IPS-NIHi7 (cell line): ENCODE results near the gene ZNF804A.

ENCODE experiments used
- DNase-seq: peaks from one replicate; pipeline ENCODE4 v3.0.0; 2012; ENCODE audit warnings: mixed read lengths; ENCODE audit errors: extremely low spot score

ZNF804A gene

DNA sequence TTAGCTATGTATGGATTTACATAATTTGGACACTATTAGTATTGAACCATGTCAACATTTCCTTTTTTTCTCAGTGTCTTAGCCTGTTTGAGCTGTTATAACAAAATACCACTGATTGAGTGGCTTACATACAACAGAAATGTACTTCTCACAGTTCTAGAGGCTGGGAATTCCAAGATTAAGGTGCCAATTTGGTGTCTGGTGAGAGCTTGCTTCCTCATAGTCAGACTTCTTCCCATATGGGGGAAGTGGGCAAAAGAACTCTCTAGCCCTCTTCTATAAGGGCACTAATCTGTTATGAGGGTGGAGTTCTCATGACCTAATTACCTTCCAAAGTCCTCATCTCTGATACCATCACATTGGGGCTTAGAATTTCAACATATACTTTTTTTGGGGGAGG is 12.6 kb downstream of the ZNF804A start:
- no peak for DNase-seq

DNA sequence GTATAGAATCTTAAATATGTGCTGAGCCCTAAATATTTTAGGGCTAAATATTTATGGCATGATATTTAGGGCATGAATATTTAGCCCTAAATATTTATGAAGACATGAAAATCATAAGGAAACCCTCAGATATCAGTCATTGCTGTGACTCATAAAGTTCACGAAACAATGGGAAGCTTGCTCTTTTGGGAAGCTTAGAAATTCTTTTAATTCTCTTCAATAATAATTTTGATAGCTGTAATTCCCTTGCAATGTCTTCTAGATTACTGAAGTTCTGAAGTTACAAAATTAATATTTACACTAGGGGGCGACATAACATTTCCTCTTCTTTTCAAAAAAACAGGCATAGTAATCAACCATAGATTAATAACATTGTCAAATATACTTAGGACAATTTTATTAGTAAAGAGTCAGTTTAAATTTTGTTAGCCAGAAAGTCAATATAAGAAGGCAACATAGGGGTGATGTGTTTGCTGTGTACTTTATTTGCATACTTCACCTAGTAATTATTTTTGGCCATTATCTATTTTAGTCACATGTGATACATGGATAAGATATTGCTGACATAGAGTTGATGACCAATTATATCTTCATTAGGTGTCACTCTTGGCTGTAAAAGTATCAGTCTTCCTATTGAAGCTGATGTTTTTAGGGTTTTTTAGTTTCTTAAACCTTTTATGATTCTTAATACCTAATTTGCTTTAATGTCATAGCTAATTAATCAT is 13.2 kb downstream of the ZNF804A start:
- DNase-seq = no peak

DNA sequence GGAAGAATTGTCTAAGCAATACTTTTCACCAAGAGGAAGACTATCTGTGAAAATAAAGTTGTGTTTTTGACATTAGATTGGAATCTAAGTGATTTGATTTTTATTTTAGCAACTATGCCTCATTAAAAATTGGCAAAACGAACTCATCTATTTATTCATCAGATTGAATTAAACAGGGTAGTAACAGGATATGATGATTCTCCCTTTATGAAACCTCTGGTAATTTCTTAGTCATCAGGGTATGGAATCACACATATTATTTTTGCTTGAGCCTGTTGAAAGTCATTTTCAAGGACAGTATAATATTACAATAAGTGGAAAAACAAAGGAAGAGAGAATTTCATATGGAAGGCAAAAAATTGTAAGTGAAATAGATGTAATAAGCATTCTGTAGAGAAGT is 22.0 kb downstream of the ZNF804A start:
- no peak for DNase-seq

DNA sequence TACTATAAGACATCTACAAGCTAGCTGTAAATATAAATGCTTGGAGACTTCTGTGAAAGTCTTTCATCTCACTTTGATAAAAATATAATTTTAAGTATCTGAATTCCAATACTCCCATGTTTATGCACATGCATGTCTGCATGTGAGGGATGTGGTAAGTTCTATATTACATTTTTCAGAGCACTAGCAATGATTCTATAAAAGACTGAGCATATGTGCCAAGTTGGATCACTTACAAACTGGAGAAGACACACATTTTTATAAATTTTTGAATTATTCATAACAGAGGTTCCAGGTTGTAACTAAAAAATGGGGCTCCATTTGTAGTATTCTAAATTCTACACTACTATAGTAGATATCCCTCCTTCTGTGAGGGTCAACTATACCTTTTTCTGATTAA is 26.0 kb downstream of the ZNF804A start:
- no peak for DNase-seq

DNA sequence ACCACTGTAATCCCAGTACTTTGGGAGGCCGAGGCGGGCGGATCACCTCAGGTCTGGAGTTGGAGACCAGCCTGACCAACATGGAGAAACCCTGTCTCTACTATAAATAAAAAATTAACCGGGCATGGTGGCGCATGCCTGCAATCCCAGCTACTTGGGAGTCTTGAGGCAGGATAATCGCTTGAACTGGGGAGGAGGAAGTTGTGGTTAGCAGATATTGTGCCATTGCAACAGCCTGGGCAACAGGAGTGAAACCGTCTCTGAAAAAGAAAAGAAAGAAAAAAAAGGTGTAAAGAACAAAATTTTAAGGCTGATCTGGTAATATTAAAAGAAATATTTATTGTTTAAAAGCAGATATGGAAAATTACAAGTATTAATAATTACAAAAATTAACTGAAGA is 29.7 kb downstream of the ZNF804A start:
- DNase-seq = no peak

DNA sequence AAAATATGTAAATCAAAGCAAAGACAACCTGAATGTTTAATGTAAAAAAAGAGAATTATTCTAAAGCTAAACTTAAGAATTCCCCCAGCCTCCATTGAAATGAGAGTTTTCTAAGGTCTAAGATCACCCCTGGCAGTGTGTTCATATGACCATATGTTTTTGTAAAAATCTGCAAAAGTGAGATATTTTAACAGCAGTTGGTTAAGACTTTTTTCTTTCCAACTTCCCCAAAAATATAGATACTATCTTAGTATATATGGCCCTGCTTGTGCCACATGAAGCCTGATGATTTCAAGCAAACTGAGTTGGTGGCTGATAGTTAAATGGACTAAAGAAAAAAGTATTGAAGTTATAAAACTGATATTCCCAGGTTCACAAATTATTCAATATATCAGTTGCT is 35.4 kb downstream of the ZNF804A start:
- no peak for DNase-seq

DNA sequence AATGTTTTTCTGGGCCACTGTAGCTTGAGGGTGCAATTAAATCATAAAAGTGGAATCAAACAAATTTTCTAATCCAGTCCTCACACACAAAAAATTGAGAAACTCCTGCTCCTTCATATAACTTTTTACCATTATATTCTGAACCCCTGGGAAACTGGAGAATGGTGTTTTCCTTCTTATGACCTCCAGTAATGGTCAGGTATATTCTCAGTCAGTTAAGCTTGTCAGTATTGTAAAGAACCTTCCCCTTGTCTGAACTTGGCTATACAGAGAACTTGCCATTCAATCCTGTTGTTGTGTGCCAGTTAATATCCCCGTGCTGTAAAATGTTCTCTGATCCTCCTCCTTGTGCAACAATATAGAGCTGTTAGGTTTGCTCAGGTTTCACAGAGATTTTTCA is 39.5 kb downstream of the ZNF804A start:
- DNase-seq = no peak

DNA sequence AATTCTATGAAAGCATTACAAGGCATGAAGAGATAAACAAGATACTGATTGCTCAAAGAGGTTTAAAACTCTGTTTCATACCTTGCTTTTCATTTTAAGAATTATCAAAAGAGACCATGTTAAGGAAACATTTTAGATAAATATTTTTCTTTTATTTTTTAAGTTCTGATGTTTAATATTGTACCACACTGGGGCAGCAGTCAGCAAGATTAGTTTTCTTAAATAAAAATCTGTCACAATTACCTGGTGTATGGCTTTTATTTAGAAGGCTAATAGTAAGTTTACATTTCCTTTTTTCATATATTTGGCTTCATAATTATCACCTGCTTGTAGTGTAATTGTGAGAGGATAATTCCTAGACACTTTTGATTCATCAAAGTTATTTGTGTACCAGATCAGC is 46.4 kb downstream of the ZNF804A start:
- no peak for DNase-seq

DNA sequence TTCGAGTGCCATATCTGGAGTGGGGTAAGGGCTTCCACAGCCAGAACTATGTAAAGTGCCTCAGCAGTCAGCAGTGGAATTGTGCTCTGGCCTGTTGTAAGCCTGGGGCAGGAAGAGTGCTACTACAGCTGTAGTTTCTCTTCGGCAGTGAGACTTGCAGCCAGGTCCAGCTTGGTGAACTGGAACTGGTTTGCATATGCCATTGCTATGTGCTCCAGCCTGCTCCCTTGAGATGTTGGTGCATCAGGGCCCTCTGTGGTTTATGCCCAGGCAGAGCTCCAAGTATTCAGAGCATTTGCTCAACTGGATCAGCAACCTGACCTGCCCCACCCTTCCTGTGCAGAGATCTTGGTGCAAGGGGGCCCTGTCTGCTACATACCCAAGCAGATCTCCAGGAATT is 47.8 kb downstream of the ZNF804A start:
- no peak for DNase-seq

DNA sequence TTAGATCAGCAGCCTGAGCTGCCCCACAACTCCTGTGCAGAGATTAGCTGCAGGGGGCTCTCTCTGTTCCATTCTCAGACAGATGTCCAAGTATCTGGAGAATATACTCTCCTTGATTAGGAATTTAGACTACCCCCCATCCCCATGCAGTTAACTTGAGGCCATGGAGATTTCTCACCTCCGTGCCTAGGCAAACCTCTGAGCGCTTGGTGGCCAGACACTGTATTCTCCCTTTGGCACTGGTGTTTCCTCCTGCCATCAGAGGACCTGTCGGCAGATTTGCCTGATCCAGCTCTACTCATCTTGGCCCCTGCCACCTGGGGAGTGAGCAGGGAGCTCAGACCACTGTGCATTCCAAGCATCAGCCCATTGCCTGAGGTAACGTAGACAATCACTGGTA is 48.3 kb downstream of the ZNF804A start:
- no peak for DNase-seq

DNA sequence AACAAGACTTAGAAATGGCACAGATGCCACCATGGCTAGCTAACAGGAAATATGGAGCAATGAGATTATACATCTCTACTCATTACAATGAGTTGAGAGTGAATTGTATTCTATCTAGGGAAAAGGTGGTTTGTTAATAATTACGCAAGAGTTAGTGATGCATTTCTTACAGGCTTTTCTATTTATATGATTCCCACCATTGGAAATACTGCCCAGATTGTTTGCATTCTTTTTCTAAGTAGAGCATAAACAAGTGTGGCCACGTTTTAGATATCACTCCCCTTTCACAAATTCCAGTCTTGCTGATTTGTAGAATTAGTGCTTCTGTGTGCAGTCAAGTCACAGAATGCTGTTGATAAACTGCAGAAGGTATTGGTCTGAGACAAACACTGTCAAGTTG is 56.6 kb downstream of the ZNF804A start:
- no peak for DNase-seq

DNA sequence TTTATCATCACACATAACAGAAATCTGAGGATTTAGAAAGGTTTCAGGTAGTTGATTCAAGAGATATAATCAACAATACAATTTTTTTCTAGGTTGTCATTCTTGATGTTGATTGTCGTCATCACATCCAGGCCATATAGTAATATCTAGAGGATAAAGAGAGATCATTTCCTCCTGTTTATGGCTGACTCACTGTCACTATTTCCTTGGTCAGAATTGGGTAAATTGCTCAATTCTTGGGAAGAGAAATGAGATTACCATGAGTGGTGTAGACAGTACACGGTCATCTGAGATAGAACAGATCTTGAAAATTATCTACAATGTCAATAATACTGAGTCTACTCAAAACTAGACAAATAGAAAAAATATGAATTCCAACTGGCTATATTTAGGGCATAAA is 78.8 kb downstream of the ZNF804A start:
- no peak for DNase-seq

DNA sequence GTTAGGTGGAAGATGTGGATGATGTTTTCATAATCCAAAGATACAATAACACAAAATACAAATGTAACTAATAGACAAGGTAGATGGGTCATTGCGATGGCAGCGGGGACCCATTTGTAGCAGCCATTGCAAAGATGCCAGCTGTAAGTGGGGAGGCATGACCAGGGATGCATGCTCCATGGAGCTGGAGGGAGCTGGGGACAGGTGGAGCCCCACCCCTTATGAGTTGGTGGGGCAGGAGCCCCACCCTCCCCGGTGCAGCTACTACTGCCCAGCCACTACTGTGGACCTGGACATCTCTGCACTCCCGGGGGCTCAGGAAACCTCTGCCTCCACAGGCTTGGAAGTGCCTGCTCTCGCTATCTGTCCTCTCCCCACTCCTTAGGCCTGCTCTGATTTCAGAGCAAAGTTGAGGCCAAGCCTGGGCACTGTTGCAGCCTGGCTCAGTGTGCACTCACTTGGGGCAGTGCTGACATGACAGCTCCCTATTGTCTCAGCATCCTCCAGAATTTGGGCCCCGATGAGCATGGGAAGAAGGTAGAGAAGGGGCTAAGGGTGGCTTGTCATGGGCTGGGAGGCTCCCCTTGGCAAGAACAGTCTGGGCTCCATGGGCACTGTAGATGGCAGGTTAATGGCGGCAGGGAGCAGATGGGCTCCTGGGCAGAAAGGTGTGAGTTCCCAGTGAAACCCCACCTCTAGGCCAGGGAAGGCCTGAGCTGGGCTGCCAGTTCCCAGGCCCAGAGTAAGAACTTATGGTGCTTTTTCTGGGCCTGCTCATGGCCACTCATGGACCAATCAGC is 81.1 kb downstream of the ZNF804A start:
- no peak for DNase-seq

DNA sequence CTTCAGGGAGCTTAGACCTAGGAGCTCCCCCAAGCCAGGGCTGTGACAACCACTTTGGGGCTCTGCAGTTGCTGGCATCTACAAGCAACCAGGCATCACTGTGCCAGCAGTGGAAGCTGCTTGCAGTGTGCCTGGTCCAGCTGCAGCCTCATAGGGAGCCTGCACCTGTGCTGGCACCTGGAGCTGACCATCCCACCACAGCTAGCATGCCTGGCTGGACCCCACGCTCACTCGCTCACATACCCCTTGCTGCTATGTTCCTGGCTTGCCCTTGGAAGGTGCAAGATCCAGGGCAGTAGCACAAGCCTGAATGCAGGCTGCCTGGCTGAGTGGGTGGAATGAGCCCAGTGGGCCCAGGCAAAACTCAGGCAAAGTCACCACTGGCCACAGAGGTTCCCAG is 82.5 kb downstream of the ZNF804A start:
- no peak for DNase-seq

DNA sequence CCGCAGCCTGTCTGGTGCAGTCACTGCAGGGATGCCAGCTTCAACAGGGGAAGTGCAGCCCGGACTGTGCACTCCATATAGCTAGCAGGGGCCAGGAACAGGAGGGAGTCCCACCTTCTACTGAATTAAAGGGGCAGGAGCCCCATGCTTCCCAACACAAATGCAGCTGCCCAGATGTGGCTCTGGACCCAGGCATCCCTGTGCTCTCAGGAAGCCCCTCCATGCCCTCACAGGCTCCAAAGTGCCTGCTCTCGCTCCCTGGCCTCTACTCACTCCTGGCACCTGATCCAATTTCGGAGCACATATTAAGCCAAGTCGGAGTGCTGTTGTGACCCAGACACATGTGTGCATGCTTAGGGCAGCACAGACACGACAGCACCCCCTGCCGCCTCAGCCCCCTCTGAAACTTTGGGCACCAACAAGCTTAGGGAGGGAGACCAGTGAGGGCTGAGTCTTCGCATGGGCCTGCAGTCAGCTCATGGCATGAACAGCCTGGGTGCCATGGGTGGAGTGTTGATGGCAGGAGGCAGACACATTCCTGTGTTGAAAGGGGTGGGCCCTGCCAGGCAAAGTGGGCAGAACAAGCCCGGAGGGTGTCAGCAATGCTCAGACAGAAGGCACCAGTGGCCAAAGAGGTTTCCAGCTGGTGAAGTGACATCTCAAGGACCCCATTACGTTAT is 83.5 kb downstream of the ZNF804A start:
- no peak for DNase-seq

DNA sequence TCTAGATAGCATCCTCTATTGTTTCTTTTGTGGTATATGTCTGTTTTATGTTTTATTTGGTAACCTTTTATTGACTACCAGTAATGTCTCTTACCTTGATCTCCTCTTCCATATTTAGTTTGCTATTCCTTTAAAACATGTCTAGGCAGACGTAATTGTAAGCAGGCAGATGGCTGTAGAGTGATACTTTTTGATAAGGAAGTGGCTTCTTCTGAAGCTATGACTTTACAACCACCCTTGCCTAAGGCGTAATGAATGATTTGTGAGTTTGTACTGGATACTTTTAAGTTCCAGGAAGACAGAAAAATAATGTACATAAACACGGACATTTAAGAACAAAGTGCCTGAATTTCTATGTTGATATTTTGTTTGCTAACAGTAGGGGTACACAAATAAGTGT is 85.6 kb downstream of the ZNF804A start:
- no peak for DNase-seq

DNA sequence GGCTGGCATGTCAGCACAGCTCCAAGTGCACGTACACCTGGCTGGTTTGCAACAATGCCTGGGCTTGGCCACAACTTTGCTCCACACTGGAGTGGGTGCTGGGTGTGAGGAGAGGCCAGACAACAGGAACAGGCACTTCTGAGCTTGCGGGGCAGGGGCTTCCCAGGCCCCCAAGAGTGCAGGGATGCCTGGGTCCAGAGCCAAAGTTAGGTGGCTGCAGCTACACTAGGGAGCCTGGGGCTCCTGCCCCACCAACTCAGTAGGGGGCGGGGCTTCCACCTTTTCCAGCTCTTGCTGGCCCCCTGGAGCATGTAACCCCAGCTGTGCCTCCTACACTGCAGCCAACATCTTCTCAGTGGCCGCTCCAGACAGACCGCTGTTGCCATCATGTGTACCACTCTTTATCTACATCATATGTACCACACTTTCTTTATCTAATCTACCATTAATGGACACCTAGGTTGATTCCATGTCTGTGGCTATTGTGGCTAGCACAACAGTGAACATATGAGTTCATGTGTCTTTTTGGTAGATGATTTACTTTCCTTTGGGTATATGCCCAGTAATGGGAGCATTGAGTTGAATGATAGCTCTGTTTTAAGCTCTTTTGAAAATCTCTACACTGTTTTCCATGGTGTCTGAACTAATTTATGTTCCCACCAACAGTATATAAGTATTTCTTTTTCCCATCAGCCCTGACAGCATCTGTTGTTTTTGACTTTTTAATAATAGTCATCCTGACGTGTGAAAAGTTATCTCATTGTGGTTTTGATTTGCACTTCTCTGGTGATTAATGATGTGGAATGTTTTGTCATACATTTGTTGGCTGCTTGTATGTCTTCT is 87.9 kb downstream of the ZNF804A start:
- DNase-seq = no peak

DNA sequence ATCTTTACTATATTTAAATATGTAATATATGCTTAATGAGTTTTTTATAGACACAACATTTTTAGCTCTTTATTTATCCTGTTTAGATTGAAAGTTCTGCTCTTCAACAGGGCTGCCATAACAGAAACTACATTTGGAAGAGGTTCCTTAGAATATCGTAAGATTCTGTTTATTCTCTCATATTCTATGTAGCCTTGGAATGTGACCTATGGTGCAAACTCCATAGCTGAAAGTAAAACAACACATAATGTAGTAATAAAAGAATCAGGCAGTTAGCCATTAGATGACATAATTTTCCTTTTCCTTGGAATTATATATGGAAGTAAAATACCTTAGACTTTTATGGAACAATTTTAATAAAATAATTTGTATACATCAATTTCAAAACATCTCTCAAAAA is 91.3 kb downstream of the ZNF804A start:
- no peak for DNase-seq

DNA sequence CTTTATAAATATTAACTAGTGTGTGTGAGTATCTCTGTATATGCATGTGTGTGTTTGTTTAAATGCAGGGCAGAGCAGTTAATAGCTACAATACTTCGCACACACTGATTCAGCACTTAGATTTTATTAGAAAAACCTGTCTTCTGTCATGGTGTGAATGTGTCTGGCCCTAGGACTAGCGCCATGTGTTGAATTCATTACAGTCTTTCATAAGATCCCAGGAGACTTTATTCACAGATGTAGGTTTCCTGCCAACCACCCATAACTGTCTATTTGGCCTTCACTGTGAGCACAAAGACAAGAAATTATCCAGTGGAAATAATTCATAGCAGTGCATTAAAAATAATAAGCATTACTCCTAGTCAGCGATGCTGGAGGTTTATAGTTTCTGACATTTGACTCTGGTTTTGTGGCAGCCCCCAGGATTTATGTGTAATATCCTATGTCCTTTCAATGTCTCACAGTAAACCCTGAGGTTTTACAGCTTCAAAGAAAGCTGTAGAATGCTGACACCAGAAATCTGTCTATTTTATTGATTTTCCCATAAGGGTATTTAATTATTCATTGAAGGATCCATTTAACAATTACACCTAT is 93.9 kb downstream of the ZNF804A start:
- no peak for DNase-seq

DNA sequence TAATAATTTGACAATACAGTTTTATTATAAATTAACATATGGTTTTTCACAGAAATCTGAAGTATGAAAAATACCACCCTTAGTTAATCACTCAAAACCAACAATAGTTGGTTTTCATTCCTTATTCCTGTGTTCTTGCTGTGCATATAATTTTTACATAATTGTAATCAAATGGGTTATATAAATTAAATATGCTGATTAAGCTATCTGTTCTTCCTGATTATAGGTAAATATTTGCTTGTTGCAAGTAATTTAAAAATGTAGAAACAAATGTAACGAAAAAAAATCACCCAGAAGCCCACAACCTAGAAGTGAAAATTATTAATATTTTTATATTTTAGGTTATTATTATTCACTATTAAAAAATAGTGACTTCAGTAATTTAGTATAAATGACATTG is 98.3 kb downstream of the ZNF804A start:
- no peak for DNase-seq

DNA sequence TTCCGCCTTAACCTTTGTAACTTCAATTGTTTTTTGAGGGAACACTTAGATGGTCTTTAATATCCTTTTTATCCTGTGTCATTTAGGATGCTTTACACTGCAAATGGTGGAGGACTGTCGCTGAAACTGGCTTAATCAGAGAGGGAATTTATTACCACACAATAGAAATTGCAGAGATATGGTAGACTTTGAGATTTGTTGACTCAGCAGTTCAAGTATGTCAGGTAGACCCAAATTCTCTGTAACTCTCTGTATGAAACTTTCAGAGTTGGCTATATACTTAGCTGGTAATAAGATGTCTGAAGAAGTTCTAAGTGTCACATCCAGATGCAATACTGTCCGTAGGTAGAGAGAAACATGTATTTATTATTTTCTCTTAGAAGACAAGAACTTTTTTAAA is 100.1 kb downstream of the ZNF804A start:
- no peak for DNase-seq

DNA sequence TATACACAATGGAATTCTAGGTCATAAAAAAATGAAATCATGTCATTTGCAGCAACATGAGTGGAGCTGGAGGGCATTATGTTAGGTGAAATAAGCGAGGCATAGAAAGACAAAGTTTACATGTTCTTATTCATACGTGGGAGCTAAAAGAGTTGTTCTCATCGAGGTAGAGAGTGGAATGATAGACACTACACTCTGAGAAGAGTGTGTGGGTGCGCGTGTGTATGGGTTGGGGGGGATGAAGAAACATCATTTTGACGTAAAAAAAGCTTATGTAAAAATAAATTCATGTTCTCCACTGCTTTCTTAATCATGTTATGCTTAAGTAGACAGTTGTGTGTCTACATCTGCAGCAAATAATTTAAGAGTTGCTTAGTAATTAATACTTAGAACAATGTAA is 123.6 kb downstream of the ZNF804A start:
- DNase-seq = no peak
